ENCODE results near the gene ACOXL.

ACOXL gene

GRCh38 chr2:110997331-110998045, 265.1 kb downstream of the ACOXL start:
- DNase-seq (ENCODE audit: low read depth): no peak
- no peak overlapping the region for H3K4me3 ChIP-seq (ENCODE audit: low read depth, low read length)
- no peak for TF ChIP-seq CTCF (conservative IDR thresholded peaks at IDR 0.05; ENCODE audit: low read depth, low read length)

DNA sequence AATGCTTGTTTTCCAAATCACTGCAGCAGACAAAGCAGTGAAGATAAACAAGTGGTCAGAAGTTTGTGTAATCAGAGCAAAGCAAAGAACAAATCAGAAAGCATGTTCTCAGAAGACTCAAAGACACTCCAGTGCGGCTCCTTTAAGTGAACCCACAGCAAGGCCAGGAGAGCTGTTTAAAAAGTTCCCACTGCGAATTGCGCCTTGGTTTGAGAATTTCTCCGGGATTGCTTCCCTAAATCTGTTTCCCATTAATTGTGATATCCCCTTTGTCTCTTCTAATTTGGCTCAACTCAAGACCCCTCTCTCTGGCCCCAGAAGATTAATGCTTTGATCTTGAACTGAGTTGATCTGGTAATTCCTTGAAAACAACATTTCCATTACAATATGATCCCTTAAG, 265.9 kb downstream of the ACOXL start:
- H3K4me3 ChIP-seq (ENCODE audit: low read depth, low read length): no peak overlapping the region
- TF ChIP-seq CTCF (conservative IDR thresholded peaks at IDR 0.05; ENCODE audit: low read depth, low read length): no peak
- no peak for DNase-seq (ENCODE audit: low read depth)

GRCh38 chr2:110999626-111000025, 267.3 kb downstream of the ACOXL start:
- no peak for DNase-seq (ENCODE audit: low read depth)
- H3K4me3 ChIP-seq (ENCODE audit: low read depth, low read length): no peak overlapping the region
- TF ChIP-seq CTCF (conservative IDR thresholded peaks at IDR 0.05; ENCODE audit: low read depth, low read length): no peak

DNA sequence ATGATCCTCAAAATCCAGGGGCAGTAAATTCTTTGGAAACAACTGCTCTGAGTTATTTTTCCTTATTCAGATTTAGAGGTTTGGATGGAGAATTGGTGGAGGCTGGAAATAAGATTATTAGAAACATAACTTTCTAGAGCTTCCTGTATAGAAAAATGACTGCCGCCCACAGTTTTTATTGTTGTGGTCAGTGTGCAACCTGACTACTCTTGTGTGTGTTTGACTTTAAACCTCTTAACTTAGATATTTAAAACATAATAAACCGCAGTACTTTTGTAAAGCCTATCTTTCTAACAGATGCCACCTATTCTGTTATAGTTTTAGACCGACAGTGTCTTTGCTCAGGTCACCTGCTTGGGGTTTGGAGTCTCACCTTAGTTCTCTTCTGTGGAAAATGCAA, 272.9 kb downstream of the ACOXL start:
- TF ChIP-seq CTCF (conservative IDR thresholded peaks at IDR 0.05; ENCODE audit: low read depth, low read length): no peak
- DNase-seq (ENCODE audit: low read depth): no peak
- no peak overlapping the region for H3K4me3 ChIP-seq (ENCODE audit: low read depth, low read length)

GRCh38 chr2:111005821-111006220, 273.4 kb downstream of the ACOXL start:
- H3K4me3 ChIP-seq (ENCODE audit: low read depth, low read length): no peak overlapping the region
- DNase-seq (ENCODE audit: low read depth): no peak
- TF ChIP-seq CTCF (conservative IDR thresholded peaks at IDR 0.05; ENCODE audit: low read depth, low read length): no peak

GRCh38 chr2:111007757-111008688, 275.6 kb downstream of the ACOXL start:
- no peak for TF ChIP-seq CTCF (conservative IDR thresholded peaks at IDR 0.05; ENCODE audit: low read depth, low read length)
- DNase-seq (ENCODE audit: low read depth): no peak
- H3K4me3 ChIP-seq (ENCODE audit: low read depth, low read length): no peak overlapping the region
